GM21515 (cell line): ENCODE data around the gene OR7G3.

Experiments used
- ATAC-seq: cut with Tn5 transposase; IDR thresholded peaks from one replicate; pipeline ENCODE4 v1.9.1; 2021; ENCODE audit not compliant: unreplicated experiment

Gene OR7G3

DNA sequence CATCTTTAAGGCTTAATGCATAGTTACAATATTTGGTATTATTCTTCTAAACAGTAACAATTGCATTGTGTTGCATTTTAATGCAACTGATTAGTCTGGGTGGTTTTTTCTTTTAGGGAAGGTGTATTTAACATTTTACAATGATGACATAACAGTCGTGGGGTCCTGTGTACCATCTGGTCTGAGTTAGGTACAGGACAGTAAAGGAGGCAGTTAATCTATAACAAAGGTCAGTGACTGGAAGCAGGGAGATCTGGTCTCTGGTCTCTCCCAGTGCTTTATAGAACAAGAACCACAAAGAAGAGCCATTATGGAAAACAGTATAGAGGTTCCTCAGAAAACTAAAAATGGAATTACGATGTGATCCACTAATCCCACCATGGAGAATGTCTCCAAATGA, 16.8 kb downstream of the OR7G3 start:
- ATAC-seq: no peak

GRCh38 chr19:9107375-9107774, 19.4 kb downstream of the OR7G3 start, which contains the start of gene OR7G2:
Gene OR7G2, minus strand, starts transcription at chr19:9107475. Its CDS starts 4,232 bp downstream, at chr19:9103243.
- no peak for ATAC-seq

GRCh38 chr19:9086761-9087160, 40.0 kb downstream of the OR7G3 start, which contains the start of gene OR1M1:
Gene OR1M1, plus strand, starts transcription at chr19:9087061. Its CDS starts 6,184 bp downstream, at chr19:9093245.
- ATAC-seq: no peak

DNA sequence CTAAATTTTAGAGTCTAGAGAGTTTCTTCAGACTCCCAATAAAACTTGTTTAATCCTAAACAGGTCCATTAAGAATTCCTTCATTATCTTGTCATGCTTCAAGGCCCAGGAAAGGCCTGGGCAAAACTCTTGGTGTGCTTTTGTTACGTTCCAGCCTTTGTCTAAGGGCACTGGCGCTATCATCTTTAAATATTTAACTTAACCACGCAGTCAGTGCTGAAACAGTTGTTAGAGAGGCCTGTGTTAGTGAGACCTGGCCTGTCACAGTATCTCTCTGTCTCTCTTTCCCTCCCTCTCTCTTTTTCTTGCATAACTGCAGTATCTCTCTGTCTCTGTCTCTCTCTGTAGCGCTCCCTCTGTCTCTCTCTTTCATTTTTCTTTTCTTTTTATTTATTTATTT, 48.1 kb downstream of the OR7G3 start:
- ATAC-seq: no peak

DNA sequence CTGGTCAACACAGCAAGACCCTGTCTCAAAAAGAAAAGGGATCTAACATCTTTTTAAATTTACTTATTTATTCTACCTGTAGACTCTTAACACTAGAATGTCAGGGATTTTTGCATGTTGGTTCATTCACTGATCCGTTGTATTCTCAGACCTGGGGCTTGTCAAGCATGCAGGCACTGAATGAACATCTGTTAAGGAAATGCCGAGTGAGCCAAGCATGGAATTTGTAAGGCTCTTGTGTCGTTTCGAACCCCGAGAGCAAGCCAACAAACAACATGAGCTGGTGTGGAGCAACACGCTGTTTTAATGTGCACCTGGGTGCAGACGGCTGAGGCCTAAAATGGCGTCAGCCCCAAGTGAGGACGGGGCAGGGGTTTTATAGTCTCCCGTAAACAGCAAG, 49.8 kb downstream of the OR7G3 start:
- no peak for ATAC-seq
